Activated CD4-positive, alpha-beta T cell treated with anti-CD3 and anti-CD28 coated beads, Interleukin-2, amount 50 U/mL, for 16 hours (primary cell): Measurements from ENCODE around the gene SLC17A1.
"Not testable (repeated sequence)": the region's sequence is repeated elsewhere in the genome, so short reads cannot be mapped to it uniquely, and the experiment has no call there.

Source experiments
- DNase-seq: peaks from one replicate; pipeline ENCODE4 v3.0.0-alpha.2; 2020

SLC17A1 gene

GRCh38 chr6:25756382-25757363 lies 75.2 kb downstream of the SLC17A1 start:
- DNase-seq, result no peak

DNA sequence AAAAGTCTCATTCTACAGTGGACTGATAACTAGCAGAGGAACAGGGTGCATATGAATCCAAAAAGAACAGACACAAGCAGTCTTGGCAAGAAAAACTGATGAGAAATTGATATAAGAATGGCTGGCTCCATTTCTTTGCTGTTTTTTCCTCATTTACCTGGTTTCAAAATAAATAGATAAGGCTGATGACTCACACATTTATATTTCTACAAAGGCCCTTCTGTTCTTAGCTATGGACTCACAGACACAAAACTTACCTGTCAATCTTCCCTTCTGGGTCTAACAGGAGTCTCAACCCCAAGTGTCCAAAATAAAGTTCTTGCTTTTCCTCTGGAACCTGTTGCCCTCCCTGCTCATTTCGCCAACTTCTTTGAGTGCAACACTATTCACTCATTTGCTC lies 76.4 kb downstream of the SLC17A1 start:
- no peak for DNase-seq

GRCh38 chr6:25754535-25754934 lies 77.3 kb downstream of the SLC17A1 start, which contains the start of gene SLC17A4:
SLC17A4 (plus strand) TSS chr6:25754742; CDS start chr6:25761963, 7,221 bp downstream.
- no peak for DNase-seq

- no peak for DNase-seq
These were observed 78.8 kb downstream of the SLC17A1 start for GRCh38 chr6:25753079-25753478.

- DNase-seq, result no peak
These were observed 80.9 kb downstream of the SLC17A1 start for GRCh38 chr6:25750906-25751305.

DNA sequence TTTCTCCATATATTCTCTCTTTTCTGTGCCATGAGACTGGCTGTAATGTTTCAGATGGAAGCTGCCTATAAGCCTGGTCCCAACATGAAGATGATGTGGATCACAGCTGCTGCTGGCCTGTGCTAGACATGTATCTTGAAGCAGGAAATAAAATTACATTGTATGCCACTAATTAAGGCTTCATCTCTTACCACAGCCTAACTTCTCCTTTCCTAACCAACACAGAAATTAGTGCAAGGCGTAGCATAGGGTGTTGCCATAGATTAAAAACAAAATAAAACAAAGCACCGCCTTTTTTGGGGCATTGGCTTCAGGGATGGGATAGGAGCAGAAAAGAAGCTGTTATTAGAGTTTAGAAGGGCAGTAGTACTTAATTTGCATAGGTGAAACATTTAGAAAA lies 82.0 kb downstream of the SLC17A1 start:
- no peak for DNase-seq

DNA sequence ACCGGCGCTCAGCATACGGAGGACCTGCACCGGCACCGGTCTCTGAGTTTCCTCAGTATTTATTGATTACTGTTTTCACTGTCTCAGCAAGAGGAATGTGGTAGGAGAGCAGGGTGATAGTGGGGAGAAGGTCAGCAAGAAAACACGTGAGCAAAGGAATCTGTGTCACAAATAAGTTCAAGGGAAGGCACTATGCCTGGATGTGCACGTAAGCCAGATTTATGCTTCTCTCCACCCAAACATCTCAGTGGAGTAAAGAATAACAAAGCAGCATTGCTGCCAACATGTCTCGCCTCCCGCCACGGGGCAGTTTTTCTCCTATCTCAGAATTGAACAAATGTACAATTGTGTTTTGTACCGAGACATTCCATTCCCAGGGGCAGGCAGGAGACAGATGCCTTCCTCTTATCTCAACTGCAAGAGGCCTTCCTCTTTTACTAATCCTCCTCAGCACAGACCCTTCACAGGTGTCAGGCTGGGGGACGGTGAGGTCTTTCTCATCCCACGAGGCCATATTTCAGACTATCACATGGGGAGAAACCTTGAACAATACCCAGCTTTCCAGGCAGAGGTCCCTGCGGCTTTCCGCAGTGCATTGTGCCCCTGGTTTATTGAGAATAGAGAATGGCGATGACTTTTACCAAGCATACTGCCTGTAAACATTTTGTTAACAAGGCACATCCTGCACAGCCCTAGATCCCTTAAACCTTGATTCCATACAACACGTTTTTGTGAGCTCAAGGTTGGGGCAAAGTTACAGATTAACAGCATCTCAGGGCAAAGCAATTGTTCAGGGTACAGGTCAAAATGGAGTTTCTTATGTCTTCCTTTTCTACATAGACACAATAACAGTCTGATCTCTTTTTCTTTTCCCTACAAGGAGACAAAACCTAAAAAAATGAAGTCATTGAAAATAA lies 83.0 kb downstream of the SLC17A1 start:
- DNase-seq, result not testable (repeated sequence)

- no peak for DNase-seq
These were observed 83.8 kb downstream of the SLC17A1 start for GRCh38 chr6:25748049-25748448.

GRCh38 chr6:25747477-25747876 lies 84.4 kb downstream of the SLC17A1 start:
- DNase-seq, result no peak

DNA sequence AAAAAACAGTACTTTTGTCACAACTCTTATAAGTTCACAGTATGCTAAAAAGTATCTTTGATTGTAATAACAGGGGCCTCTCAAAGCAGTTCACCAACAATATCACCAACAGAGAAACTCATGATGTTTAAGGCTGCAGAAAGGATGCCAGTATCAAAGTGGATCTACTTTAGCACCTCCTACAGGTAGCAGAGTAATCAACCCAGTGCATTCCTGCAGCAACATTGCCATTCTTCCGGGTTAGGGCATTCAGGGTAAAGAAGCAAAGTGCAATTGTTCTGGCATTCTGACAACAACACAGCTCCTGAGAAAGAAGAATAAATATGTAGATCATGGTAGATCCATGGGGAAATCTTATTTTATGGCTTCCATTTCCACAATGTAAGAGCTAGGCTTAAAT lies 84.9 kb downstream of the SLC17A1 start:
- DNase-seq, result no peak

DNA sequence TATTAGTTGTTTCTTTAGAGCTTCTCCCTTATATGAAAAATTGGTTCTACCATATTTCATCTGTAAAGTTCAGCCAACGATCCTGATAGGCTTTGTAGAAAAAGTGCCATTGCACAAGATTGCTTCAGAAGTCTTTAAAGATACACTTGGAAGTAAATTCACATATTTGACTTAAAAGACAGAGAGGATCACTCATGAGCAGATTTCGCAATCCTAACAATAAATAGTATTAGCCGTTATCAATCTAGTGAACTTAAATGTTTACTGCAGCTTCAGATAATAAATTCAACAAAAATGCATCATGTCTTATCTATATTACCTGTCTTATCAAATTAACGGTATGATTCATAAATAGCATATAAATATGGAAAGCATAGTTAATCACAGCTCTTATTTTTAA lies 86.0 kb downstream of the SLC17A1 start:
- no peak for DNase-seq

DNA sequence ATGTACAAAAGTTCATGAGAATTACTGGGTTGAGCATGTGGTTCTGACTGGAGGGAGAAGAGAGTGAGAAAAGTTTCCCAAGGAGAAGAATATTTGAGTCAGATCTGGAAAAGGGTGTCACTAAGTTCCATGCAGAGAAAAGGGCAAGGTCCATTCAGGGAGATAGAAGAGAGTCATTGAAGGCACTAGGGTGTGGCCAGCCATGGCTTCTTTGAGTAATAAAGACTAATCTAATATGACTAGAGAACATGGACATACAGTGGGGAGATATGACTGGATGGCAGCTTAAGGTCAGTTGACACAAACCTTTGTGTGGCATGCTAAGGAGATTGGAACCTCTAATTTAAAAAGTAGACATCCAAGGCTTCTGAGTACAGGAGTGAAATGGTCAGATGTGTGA lies 88.0 kb downstream of the SLC17A1 start:
- DNase-seq, result peak; percentile 2

- no peak for DNase-seq
These were observed 96.6 kb downstream of the SLC17A1 start for GRCh38 chr6:25735261-25735660.
